ENCODE results near the gene ROBO2.

Gene ROBO2

DNA sequence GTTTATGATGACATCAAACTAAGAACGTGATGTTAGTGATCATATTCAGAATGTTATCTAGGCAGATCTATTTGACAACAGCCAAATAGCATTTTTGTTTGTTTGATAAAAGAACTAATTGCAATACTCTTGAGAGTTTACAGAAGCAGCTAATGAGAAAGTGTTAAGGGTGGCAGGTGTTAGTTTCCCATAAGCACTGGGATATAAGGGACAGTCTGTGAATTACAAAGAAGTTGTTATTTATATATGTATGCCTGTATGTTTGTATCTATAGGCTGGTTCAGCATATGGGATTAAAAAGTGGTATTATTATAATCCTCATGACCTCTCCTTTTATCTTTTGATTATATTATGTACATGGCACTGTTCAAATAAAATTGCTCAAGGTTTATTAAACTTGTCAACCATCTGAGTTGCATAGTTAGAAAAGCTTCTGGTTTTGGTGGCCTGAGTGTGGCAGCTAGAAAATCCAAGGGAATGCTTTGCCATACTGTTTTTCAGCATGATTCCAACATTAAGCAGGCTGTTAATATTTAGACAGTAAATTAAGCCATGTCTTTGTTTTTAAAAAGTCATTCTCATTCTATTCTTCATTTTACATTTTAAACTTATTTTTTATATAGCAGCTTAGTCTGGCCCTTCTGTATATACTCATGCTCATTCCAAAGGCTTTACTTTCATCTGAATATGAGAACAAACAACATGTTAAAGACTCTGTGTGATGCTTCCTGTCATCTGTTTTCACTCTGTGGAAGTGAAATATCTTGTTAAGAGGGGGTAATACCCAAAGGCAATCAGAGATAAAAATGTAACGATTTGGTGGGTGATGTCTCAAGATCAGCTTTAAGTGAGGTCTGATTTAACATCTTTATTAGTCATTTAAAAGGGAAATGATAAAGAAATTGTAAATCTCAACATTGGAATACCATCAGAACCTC, 13.1 kb downstream of the ROBO2 start:
- no peak for DNase-seq (ENCODE audit: low read depth in 3 of 3)

DNA sequence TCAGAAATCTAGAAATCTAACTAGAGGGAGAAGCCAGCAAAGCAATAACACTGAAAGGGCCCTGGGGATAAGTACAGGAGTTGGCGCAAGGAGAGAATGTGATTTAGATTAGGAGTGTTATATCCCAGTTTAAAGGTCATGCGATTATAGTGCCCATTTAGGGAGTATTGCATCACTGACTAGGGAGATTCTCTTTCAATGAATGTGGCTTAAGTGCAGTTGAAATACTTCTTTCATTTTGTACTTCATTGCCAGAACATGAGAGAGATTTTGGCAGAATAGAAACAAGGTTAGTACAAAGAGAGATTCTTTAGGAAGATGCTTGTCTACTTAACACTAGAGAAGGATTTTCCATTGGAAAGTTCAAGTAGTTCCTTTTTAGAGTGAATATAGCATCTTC, 13.9 kb downstream of the ROBO2 start:
- DNase-seq (ENCODE audit: low read depth in 3 of 3), result no peak

DNA sequence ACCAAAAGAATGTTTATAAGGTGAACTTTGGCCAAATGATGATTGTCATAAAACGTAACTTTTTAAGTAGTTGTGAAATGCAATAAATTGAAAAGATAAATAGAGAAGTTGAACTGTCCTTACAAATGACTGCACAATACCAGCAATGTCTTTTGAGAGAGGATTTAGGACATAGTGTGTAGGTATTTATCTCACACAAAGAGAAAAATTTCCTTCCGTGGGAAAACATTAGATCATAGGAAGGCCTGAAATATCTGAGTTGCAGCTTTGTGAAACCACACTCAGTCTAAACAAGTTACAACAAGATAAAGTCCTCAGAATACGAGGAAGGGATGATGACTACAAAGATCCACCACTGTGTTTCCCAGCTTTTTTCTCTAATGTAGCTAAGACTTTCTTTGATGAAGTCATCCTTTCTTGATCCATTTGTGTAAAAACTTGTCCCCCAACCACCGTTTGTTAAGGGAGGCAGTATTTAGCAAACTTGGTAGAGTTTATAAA, 16.0 kb downstream of the ROBO2 start:
- DNase-seq (ENCODE audit: low read depth in 3 of 3), result no peak

DNA sequence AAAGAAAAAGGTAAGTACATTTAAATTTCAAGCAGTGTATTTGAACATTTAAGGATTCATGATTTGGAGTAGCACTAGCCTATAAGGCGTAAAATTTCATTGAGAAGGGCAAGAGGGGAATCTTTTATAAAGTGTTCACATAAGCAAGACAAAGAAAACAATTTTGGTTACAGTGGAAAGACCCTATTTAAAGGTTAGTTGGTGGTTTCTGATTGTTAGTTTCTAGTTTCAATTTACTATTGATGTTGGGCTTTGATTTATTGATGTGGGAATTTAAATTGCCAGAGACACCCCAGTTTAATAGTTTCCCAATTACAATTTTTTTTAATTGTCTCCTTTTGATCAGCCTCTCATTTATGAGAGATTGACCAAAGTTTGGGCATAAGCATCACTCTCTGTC, 19.5 kb downstream of the ROBO2 start:
- no peak for DNase-seq (ENCODE audit: low read depth in 3 of 3)

DNA sequence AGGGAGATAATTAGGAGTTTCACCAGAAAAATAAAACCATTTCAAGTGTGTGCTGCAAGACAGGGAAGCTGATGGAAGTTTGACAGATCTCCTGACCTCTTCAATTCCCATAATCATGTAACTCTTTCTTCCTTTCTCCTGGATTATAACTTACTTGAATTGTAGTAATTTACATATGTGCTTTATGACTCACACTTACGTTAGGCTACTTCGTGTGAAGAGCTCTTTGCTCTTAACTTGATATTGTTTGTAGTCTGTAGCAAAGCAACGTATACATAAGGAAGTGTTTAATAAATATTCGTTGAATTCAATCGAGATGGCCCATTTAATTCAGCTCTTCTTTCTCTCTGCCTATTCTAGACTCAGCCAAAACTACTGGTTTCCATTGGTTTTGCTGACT, 23.5 kb downstream of the ROBO2 start:
- no peak for DNase-seq (ENCODE audit: low read depth in 3 of 3)

DNA sequence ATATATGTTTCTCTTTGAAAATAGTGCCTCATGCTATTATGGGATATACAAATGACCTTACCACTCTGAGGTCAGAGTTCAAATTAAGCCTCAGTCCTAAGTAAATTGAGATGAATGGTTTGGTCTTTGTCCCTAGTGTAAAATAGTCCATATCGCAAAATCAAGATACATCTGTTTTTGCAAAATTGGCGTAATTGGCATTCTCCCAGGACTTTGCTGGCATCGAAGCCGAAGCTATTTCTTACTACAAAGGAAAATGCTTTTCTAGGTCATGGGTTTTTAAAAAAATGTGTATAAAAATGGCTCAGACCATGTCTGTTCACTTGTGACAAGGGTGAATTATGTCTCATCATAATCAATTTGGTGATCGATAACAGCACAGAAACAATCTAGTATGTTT, 25.9 kb downstream of the ROBO2 start:
- no peak for DNase-seq (ENCODE audit: low read depth in 3 of 3)

DNA sequence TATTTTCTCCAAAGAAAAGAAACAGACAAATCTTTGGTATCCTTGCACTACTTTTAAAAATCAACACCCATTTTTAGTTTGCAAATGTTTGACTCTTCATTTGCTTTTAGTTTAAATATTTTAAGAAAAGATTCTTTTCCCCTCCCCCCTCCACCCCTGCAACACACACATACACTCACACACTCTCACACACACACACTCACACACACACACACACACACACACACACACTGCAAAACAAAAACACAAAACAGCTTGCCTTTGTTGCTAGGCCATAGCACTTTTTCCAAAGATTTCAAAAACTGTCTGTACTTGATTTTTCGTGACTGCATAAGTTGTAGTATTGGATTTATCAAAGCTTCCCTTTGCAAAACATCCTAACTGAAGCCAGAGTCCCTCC, 26.9 kb downstream of the ROBO2 start:
- DNase-seq (ENCODE audit: low read depth in 3 of 3), result no peak

DNA sequence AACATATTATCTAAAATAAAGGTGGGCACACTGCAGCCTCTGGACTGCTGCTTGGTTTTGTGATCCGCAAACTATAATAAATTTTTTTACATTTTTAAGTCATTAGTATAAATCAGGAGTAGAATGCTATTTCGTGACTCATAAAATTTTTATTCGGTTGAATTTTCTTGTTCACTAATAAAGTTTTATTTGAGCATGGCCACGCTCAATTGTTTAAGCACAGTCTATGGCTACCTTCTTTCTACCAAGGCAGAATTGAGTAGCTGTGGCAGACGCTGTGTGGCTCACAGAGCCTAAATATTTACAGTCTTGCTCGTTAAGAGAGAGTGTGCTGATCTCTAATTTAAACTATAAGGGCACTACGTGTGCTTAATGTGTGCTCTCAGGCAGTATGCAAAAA, 28.9 kb downstream of the ROBO2 start:
- DNase-seq (ENCODE audit: low read depth in 3 of 3), result no peak

DNA sequence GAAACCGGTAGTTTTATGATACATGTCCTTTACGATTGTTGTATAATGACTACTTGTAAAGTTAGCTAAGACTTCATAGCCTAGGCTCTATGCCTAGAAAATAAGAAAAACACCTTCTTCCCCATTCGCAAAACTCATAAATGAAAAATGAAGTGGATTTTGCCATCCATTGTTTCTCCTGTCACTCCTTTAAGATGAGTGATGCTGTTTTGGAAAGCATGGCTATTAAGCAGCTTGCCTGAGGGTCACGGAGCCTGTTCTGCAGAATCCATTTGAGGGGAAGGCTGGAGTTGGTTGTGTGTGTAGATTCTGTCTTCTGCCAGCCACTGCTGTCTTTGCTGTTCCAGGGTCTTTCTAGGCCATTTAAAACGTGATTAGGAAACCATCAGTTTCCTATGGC, 31.5 kb downstream of the ROBO2 start:
- DNase-seq (ENCODE audit: low read depth in 3 of 3), result no peak

DNA sequence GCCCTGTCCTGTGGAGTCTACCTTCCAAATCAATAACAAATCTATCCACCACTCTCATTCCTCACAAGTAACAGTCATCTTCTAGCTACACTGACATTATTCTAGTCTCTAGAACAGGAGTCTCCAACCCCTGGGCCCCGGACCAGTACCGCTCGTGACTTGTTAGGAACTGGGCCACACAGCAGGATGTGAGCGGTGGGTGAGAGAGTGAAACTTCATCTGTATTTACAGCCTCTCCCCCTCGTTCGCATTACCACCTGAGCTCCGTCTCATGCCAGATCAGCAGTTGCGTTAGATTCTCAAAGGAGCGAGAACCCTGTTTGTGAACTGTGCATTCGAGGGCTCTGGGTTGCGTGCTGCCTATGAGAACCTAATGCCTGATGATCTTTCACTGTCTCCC, 31.9 kb downstream of the ROBO2 start:
- no peak for DNase-seq (ENCODE audit: low read depth in 3 of 3)

DNA sequence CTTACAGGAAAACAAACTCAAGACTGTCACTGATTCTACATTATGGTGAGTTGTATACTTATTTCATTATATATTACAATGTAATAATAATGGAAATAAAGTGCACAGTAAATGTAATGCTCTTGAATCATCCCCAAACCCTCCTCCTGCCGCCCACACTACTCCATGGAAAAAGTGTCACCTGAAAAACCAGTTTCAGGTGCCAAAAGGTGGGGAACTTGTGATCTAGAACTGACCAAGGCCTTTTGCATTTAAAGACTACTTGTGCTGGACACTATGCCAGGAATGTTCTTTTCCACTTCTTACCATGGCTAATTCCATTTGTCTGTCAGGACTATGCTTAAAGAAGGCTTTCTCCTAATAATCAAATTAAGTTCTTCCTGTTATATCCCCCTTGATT, 32.3 kb downstream of the ROBO2 start:
- no peak for DNase-seq (ENCODE audit: low read depth in 3 of 3)

DNA sequence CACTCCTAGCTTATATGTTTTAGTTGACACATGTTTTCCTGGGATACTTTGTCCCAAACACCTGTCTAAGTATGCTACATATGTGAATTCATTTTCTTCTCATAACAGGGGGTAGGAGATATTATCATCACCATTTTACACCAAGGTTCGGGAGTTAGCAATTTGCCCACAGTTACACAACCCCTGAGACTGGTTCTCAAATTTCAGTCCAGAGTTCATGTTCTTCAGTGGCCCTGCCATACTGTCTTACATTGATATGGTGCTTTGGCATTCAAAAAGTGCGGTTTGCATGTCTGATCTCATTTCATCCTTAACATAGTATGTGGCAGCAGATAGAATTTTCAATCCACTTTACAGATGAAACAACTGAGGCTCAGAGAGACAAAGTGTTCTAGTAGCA, 38.4 kb downstream of the ROBO2 start:
- DNase-seq (ENCODE audit: low read depth in 3 of 3), result no peak

DNA sequence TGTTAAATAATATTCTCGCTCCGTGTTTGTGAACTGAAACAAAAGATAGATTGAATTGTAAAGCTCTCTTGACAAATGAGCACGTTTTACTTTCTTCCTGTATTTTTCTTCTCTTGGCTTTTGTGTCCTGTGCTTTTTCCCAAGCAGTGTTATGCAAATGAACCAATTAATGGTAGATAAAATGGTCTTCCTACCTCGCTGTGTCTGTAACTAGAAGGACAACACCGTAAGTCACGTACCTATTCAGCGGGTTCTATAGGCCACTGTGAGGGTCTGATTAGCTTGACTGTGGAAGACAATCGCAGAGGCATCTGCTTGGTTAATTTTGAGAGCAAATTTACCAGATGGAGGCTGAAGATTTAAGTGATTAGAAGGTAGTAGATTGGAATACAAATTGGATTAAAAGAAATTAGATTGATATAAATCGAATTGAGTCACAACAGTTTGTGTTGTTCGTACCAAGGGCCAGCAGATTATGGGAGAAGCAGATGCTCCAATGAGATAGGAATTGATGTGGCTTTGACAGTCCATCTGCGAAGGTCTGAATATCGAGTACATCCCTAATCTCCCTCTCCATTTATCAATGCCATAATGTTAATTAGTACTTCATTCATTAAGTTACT, 40.2 kb downstream of the ROBO2 start:
- DNase-seq (ENCODE audit: low read depth in 3 of 3), result no peak

DNA sequence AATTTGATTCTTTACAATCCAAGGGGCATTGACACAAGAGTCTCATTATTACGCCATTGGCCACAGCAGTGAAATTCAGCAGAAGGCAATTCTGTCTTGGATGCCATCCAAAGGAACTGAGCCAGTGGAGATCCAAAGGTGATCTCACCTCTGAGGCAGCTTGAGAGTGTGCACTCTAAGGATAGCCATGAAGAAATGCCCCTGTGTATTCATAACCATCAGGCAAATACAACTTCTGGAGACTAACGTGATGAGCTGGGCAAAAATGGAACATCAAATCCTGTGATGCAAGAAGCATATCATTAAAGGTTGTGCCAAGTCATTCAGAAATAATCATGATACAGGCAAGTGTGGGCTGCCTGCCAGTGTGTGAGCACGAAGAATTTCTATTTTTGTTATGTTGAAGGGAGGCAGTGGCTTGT, 41.4 kb downstream of the ROBO2 start:
- no peak for DNase-seq (ENCODE audit: low read depth in 3 of 3)

DNA sequence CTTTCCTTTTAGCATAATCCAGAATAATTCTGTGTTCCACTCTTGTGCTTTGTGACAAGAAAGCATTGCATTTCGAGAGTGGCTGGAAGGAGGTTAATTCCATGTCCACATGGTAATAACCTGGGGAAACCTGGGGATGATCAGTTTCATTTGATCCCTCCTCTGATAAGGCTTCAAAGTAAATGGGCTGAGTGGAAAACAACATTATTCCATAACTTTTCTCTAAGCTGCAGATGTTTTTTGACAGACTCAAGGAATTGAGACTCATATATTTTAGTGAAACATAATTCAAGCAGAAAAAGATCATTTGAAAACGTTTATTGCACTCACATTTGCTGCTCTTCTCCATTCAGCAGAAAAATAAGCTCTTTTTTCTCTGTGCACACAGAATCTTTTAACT, 44.6 kb downstream of the ROBO2 start:
- no peak for DNase-seq (ENCODE audit: low read depth in 3 of 3)

DNA sequence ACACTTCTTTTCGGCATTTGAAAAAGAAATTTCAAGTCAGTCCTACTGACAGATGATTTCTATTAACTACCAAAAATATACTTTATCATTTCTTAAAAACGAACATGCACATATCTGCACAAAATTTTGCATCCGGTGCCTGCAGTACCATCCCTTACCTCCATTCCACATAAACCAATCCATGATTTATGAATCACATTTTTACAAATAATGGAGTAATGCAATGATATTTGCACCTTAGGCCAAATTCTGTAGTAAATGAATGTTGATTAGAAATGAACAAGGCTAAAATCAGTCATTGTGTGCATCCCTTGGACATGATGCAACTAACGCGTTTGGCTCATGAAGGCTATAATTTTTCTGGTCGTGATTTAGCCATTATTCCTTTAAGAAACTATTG, 46.5 kb downstream of the ROBO2 start:
- DNase-seq (ENCODE audit: low read depth in 3 of 3), result no peak

DNA sequence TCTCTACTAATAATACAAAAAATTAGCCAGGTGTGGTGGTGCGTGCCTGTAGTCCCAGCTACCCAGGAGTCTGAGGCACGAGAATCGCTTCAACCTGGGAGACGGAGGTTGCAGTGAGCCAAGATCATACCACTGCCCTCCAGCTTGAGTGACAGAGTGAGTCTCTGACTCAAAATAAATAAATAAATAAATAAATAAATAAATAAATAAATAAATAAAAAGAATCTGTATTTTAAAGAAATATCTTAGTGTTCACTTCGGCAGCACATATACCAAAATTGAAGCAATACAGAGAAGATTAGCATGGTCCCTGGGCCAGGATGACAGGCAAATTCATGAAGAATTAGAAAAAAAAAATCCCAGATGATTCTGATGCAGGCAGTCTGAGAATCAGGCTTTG, 51.9 kb downstream of the ROBO2 start:
- no peak for DNase-seq (ENCODE audit: low read depth in 3 of 3)

DNA sequence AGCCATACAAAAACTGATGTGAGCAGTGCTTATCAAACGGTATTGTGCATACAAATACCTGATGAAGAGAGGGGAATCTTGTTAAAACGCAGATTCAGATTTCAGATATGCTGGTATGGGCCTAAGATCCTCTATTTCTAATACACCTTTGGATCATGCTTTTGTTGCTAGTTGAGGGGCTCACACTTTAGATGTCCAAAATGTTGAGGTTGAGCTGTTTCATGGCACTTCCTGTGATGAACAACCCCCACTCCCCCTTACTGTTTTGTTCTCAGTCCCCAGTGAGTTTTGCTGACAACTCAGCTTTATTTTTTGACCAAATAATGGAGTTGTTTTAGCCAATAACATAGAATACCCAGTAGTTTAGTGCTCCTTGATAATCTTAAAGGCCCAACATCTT, 53.2 kb downstream of the ROBO2 start:
- DNase-seq (ENCODE audit: low read depth in 3 of 3), result no peak

DNA sequence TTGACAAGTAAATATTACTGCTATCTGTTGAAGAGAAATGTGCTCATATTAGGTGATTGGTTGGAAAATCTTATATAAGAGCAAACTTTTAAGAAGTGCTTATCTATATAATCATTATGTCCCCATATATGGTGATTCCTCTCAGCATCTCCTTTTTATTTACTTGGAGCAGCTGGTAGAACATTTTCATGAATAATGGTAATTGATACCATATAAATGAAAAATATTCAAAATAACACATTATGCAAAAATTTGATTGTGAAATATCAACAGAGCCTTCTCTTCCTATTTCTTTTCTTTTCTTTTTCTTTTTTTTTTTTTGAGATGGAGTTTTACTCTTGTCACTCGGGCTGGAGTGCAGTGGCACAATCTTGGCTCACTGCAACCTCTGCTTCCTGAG, 56.2 kb downstream of the ROBO2 start:
- no peak for DNase-seq (ENCODE audit: low read depth in 3 of 3)

DNA sequence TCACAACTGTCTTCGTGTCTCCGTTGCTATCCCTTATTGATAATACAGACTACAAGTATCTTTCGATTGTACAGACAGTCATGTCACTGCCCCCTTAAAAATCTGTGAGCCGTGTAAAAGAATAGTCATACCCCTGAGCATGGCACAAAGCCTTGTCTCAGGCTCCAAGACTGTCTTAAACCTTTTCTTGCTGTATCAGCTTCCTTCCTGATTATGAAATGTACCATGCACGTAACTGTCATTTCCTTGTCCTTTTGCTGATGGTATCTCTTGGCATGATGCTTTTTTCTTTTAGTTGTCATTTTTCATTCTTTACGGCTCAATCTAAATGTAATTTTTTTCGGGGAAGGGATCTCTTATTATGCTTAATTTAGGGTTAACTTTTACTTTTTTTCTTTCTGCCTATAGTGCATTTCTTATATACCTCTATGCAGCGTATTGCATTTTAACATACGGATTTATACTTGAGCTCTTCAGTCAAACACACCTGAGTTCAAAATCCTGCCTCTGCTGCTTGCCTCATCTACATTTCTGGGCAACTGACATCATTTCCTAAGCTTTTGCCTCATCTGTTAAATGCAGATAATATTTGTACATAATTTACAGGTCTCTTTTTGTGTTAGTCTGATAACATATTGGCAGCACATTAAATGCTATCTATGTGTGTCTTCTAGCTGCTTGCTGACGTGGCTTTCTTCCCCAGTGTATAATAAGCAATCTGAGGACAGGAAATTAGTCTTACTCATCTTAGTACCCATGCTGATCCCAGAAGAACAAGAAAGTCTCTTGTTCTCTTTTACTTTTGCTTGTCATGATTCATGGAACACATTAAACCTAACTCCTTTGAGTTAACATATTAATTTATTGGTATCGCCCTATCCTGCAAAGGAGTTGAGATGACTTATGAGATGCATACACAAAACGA, 57.3 kb downstream of the ROBO2 start:
- no peak for DNase-seq (ENCODE audit: low read depth in 3 of 3)

DNA sequence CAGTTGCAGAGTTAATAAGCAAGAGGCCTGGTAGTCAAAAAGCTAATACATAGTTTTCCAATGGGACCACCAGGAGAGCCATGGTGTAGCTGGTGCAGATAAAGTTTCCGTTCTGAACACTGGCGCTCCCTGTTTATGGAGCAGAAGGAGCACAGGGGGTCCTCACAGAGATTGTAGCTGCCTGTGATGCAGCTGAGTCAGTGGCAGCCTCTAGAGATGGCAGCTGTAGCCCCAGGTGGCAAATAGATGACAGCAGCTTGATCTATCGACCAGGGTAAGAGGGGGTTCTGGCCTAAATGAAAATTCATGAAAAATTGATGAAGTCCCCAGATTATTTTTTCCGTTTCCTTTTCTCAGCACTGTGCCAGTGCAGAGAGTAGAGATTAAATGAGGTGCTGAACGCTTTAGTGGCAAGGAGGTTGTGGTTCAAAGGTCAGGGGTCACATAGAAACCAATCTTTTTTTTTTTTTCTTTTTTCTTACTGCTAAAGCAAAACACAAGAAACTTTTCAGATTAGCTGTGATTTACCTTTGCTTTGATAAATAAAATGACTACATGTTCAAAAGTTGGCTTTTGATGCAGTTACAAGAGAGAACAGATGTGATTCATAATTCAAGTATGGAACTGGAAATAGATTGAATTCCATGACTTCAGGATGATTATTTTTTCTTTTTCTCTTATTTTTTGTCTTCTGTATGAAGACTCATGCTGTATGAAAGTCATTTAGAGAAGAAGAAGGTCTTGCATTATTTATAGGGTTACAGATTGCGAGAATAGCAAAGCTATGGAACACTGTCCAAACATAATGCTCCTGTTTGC, 63.3 kb downstream of the ROBO2 start:
- no peak for DNase-seq (ENCODE audit: low read depth in 3 of 3)

Data from stimulated activated CD4-positive, alpha-beta T cell treated with anti-CD3 and anti-CD28 coated beads, TNF-alpha, amount 100 ng/mL, for 48 hours (primary cell).